Hepatocyte (in vitro differentiated cells): ENCODE data around the gene FRMPD1.

ENCODE experiments used
- EZH2 ChIP-seq: fragments of 200-600 bp; sonication (generic); IDR thresholded peaks from 2 replicates; pipeline ENCODE4 v1.6.1; 2016; ENCODE audit warnings: antibody characterized with exemption, mild to moderate bottlenecking, borderline replicate concordance
- TF ChIP-seq, protein P1 (sequence below): fragments of 200-600 bp; sonication (generic); IDR thresholded peaks from 2 replicates; pipeline ENCODE4 v1.5.1; 2016; ENCODE audit warnings: antibody characterized with exemption, mild to moderate bottlenecking; ENCODE audit not compliant: poor library complexity

DNA sequence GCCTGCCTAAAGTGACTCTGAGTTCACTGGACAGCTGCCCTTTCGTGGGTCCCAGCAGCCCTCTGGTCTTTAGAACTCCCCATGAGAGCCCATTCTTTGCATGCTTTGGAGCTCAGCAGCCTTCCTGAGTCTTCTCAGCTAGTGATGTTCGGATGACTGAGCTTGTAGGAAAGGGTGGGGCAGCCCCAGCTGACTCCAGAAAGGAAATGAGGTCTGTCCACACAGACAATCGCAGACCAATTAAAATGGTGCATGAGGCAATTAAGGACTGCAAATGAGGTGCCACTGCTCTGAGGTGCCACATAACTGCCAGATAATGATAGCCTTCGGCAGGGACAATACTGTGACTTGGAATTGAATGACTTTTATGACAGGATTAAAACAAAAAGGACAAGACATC lies 32.9 kb upstream of the FRMPD1 start:
- TF ChIP-seq, protein P1, sequence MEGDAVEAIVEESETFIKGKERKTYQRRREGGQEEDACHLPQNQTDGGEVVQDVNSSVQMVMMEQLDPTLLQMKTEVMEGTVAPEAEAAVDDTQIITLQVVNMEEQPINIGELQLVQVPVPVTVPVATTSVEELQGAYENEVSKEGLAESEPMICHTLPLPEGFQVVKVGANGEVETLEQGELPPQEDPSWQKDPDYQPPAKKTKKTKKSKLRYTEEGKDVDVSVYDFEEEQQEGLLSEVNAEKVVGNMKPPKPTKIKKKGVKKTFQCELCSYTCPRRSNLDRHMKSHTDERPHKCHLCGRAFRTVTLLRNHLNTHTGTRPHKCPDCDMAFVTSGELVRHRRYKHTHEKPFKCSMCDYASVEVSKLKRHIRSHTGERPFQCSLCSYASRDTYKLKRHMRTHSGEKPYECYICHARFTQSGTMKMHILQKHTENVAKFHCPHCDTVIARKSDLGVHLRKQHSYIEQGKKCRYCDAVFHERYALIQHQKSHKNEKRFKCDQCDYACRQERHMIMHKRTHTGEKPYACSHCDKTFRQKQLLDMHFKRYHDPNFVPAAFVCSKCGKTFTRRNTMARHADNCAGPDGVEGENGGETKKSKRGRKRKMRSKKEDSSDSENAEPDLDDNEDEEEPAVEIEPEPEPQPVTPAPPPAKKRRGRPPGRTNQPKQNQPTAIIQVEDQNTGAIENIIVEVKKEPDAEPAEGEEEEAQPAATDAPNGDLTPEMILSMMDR, result no peak
- no peak for TF ChIP-seq EZH2
